Measurements from ENCODE around the gene PGBD5. TPM values are rescaled to one million over a fixed set of nuclear protein-coding genes. Genes with fewer than 3 reads are reported as not detected.

Gene PGBD5
- total RNA-seq, 1 donor from 2014 or later = 2.0 TPM

- DNase-seq (ENCODE audit: low spot score) = no peak
- no peak overlapping the region for H3K4me3 Mint-ChIP-seq (ENCODE audit: unreplicated experiment)
- H3K9me3 Mint-ChIP-seq (ENCODE audit: unreplicated experiment) = no peaks in the 10 kb centered on the region
- peaks cover 6% of the 10 kb centered on the region for H3K27me3 Mint-ChIP-seq (ENCODE audit: unreplicated experiment)
- TF ChIP-seq CTCF (IDR thresholded peaks at IDR 0.05; ENCODE audit: unreplicated experiment) = no peak
- H3K27ac Mint-ChIP-seq (ENCODE audit: unreplicated experiment) = no peak overlapping the region
- no peaks in the 10 kb centered on the region for H3K36me3 Mint-ChIP-seq (ENCODE audit: low read depth, unreplicated experiment)
- H3K4me1 Mint-ChIP-seq (ENCODE audit: unreplicated experiment) = no peaks in the 10 kb centered on the region
Measured at GRCh38 chr1:230303069-230303468, 123.1 kb downstream of the PGBD5 start.

- no peak for TF ChIP-seq CTCF (IDR thresholded peaks at IDR 0.05; ENCODE audit: unreplicated experiment)
- Mint-ChIP-seq H3K27me3 (ENCODE audit: unreplicated experiment) (peaks cover 4% of the 10 kb centered on the region), H3K4me3 (ENCODE audit: unreplicated experiment) (no peak overlapping the region), H3K4me1 (ENCODE audit: unreplicated experiment) (no peaks in the 10 kb centered on the region), H3K36me3 (ENCODE audit: low read depth, unreplicated experiment) (no peaks in the 10 kb centered on the region), H3K27ac (ENCODE audit: unreplicated experiment) (no peak overlapping the region), H3K9me3 (ENCODE audit: unreplicated experiment) (no peaks in the 10 kb centered on the region)
- DNase-seq (ENCODE audit: low spot score) = no peak
Measured at GRCh38 chr1:230301822-230302221, 124.3 kb downstream of the PGBD5 start.

- H3K4me1 Mint-ChIP-seq (ENCODE audit: unreplicated experiment) = peaks cover 1% of the 10 kb centered on the region
- no peak overlapping the region for H3K27ac Mint-ChIP-seq (ENCODE audit: unreplicated experiment)
- H3K36me3 Mint-ChIP-seq (ENCODE audit: low read depth, unreplicated experiment) = no peaks in the 10 kb centered on the region
- no peaks in the 10 kb centered on the region for H3K9me3 Mint-ChIP-seq (ENCODE audit: unreplicated experiment)
- no peak for DNase-seq (ENCODE audit: low spot score)
- TF ChIP-seq CTCF (IDR thresholded peaks at IDR 0.05; ENCODE audit: unreplicated experiment) = no peak
- peaks cover 4% of the 10 kb centered on the region for H3K27me3 Mint-ChIP-seq (ENCODE audit: unreplicated experiment)
- H3K4me3 Mint-ChIP-seq (ENCODE audit: unreplicated experiment) = no peak overlapping the region
Measured at GRCh38 chr1:230301322-230301721, 124.8 kb downstream of the PGBD5 start.

GRCh38 chr1:230300322-230301301, 125.5 kb downstream of the PGBD5 start:
- TF ChIP-seq CTCF (IDR thresholded peaks at IDR 0.05; ENCODE audit: unreplicated experiment) = no peak
- Mint-ChIP-seq H3K36me3 (ENCODE audit: low read depth, unreplicated experiment) (no peaks in the 10 kb centered on the region), H3K27me3 (ENCODE audit: unreplicated experiment) (peaks cover 4% of the 10 kb centered on the region), H3K4me3 (ENCODE audit: unreplicated experiment) (no peak overlapping the region), H3K9me3 (ENCODE audit: unreplicated experiment) (no peaks in the 10 kb centered on the region), H3K4me1 (ENCODE audit: unreplicated experiment) (peaks cover 3% of the 10 kb centered on the region), H3K27ac (ENCODE audit: unreplicated experiment) (no peak overlapping the region)
- DNase-seq (ENCODE audit: low spot score) = no peak

Measured in endothelial cell (in vitro differentiated cells).